SIG-M5 treated with dmso at 0.1 percent for 504 hours (cell line): Measurements from ENCODE around the gene BRD1.
A peak's percentile ranks its signal among the peaks of the same experiment; 100 is the strongest.
"Not testable (repeated sequence)": the region's sequence is repeated elsewhere in the genome, so short reads cannot be mapped to it uniquely, and the experiment has no call there.

ENCODE experiments used
- DNase-seq: peaks from one replicate; lab custom pipeline; 2025; ENCODE audit not compliant: unreplicated experiment; lab: John Stamatoyannopoulos, UW

BRD1 gene

DNA sequence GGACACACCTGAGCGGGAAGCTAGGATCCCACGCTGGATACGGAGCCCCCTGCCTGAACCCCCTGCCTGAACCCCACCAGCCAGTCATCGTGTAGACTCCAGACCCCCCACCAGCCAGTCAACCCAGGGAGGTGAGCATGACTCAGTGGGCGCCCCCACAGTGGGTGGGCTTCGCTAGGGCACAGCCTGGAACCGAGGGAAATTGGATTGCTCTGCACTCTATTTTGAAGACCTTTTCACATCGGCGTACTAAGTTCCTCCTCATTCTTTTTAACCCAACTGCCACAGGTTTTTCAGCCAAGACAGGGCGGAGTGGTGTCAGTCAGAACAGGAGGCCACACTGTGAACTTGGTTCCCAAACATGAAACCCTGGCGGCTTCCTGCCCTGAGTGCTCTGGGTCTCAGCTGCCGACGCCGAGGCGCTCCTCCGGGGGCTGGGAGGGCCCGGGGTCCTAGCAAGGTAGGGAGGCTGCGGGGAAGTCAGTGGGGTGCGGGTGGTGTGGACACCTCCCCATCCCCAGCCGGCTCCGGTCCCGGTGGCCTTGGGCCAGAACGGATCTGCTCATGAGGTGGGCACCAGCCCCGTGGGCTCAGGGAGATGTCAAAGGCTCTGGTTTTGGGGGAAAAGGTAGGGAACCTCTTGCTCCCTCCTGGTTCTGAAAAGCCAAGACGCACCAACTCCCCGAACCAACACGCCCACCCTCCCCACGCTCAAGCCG, 57.0 kb downstream of the BRD1 start:
- no peak for DNase-seq

- DNase-seq: no peak
Measured at GRCh38 chr22:49769691-49770546, 57.8 kb downstream of the BRD1 start.

GRCh38 chr22:49768951-49769690, 58.6 kb downstream of the BRD1 start:
- no peak for DNase-seq

DNA sequence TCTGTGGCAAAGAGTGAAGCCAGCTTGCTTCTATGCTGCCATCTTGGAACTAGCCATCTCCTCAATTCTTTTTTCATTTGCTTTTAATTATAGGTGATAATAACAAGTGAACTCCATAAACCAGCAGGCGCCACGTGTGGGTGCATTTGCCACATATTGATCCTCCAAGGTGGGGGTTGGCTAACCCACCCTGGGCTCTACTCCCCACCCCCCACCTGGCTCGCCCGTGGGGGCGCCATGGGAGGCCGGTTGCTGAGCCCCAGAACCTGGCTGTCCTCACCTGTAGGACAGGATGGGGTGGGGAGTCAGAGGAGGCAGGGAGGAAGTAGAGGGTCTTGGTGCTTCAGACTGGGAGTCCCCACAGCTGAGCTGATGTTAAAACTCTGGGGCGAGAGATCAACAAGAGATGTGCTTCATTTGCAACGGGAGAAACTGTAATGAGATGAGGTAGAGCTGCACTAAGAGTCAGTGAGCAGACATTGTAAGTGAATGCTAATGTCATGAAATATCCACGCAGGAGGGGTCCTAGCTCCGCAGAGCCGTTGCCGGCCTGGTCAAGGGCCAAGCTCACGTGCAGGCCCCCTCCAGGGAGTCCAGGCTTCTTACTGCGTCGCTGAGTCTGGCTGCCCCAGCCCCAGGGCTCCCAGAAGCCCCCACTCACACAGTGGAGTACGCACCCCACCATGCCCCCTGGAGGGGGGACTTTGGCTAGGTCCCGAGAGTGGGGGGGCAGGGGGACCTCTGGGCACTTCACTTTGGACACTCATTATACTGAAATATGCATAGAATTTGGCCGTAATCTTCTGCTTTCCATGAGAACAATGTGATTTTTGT, 59.4 kb downstream of the BRD1 start:
- DNase-seq: no peak

DNA sequence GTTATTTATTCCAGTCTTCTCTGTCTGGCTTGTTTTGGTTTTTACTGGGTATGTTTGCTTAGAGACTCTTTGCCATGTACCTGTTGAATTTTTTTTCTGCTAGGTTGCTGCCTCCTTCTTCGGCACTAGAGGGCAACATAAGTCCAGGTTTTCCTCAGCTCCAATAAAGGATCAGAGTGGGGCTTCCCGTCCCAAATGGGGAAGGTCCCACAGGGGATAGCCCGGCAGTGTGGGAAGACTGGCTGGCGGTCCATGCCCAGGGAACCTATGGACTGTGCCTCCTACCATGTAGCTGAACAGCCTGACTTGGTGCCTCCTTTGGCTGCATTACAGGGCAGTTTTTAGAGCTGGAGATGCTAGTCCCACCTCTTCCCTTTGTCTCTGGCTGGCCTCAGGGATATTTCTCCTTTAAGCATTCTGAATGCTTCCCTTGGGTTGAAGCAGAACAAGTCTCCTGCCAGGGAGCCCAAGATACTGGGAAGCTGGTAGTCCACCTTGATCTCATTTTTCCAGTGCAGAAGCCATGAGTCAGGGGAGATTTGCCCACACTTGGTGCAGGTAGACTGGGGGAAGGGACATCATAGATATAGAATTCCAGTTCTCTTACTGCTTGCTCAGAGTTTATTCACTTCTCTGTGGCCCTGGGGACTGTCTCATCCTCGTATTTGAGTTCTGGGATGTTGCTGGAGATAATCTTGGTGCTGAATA, 60.2 kb downstream of the BRD1 start:
- DNase-seq: peak; percentile 34

DNA sequence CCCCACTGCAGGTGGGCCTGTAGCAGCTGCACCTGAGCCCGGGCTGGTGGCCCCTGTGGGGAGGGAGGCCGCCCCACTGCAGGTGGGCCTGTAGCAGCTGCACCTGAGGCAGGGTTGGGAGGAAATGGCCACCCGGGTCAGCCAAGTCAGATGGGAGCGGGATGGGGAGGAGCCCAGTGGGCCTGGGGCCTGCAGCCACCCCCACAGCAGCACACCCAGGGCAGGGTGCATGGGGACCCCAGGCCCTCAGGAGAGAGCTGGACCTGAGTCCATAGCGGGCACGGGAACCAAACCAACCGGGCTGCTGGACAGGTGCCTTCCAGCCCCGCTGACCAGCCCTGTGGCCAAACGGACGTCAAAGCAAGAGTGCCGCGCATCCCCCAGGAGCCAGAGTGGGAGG, 61.7 kb downstream of the BRD1 start:
- DNase-seq: no peak

DNA sequence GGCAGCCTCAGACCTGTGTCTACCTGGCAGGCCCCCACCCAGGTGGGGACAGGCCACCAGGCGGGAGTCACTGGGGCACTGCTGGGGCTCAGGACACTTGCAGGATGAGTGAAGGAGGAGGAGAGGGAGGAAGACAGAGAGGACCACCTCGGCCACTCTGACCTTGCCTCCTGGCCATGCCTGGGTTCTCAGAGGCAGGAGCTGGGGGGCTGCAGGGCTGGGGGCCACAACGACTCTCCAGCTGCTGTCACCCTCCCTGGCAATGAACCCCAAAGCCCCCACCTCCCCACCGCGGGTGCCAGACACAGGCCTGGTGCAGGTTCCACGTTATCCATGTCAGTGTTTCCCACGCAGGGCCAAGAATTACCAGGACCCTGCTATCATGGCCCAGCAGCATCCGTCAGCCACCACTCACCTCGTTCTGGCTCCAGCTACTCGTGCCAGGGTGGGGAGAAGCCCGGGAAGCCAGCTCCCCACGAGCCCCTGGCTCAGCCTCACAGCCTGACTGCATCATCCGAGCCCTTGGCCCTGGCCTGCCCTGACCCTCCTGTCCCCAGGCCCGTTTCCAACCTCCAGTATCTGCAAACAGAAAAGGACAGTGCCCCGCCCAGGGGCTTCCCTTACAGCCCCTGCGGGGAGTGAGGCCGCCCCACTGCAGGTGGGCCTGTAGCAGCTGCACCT, 62.4 kb downstream of the BRD1 start:
- DNase-seq: no peak

GRCh38 chr22:49764127-49764581, 63.5 kb downstream of the BRD1 start:
- no peak for DNase-seq

- no peak for DNase-seq
Measured at GRCh38 chr22:49763696-49764095, 64.0 kb downstream of the BRD1 start.

GRCh38 chr22:49763138-49763537, 64.5 kb downstream of the BRD1 start:
- DNase-seq: no peak

- not testable (repeated sequence) for DNase-seq
Measured at GRCh38 chr22:49762571-49762970, 65.1 kb downstream of the BRD1 start.

DNA sequence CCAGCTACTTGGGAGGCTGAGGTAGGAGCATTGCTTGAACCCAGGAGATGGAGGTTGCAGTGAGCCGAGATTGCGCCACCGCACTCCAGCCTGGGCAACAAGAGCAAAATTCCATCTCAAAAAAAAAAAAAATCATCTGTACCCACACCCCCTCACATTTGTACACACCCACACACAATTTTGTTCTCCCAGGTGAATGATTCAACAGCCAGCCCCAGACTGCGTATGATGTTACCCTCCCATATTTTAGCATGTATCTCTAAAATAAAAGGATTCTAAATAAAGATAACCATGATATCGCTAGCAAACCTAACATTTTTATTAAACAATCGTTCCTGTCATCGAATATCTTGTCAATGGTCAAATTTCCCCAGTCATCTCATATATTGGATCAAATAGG, 65.8 kb downstream of the BRD1 start:
- no peak for DNase-seq

GRCh38 chr22:49760630-49761571, 66.8 kb downstream of the BRD1 start:
- peak; percentile 81 for DNase-seq

GRCh38 chr22:49760280-49760629, 67.4 kb downstream of the BRD1 start:
- peak; percentile 81 for DNase-seq

DNA sequence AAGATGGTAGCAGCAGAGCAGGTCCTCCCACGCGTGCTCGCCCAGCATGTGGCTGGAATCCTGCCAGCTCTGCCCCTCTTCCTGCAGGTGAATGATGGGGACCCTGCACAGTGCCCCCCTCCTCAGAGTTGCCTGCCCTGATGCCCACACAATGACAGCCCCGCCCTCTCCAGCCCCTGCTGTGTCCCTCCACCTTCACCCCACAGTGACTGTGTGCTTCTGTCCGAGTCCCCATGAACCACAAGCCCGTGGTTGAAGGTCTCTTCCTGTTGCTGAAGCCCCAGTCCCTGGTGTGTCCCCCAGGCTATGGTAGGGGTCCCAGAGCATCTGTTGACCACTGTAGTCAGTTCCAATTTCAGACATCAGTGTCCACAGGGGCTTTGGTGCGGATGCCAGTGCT, 71.0 kb downstream of the BRD1 start:
- no peak for DNase-seq

GRCh38 chr22:49756201-49756600, 71.5 kb downstream of the BRD1 start:
- DNase-seq: no peak

DNA sequence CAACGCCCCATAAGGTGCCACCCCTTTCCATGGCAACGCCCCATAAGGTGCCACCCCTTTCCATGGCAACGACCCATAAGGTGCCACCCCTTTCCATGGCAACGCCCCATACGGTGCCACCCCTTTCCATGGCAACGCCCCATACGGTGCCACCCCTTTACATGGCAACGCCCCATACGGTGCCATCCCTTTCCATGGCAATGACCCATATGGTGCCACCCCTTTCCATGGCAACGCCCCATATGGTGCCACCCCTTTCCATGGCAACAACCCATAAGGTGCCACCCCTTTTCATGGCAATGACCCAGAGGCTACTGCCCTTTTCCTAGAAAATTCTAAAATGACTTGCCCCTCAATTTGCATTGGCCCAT, 72.1 kb downstream of the BRD1 start:
- DNase-seq: no peak
